HepG2 (cell line): ENCODE results near the gene CISH. TPM values are rescaled to one million over a fixed set of nuclear protein-coding genes. Genes with fewer than 3 reads are reported as not detected.

Experiments
- AFF4 ChIP-seq: sonication (generic); formaldehyde crosslinking; IDR thresholded peaks from 2 replicates; pipeline ENCODE4 v1.4.0; 2020; ENCODE audit warnings: missing genetic modification reagents
- CCDC6 ChIP-seq: sonication (generic); formaldehyde crosslinking; IDR thresholded peaks from 2 replicates; pipeline ENCODE4 v1.8.1; 2022; ENCODE audit warnings: mild to moderate bottlenecking, missing genetic modification reagents, moderate library complexity
- CEBPB ChIP-seq: IDR thresholded peaks from 2 replicates; pipeline ENCODE4 v1.6.1; 2011; ENCODE audit warnings: low read depth, low read length, improper control_type of control experiment, borderline replicate concordance
- FOXA3 ChIP-seq: IDR thresholded peaks from 2 replicates; pipeline ENCODE4 v1.6.1; 2016; ENCODE audit warnings: missing genetic modification reagents, missing compliant biosample characterization
- SALL2 ChIP-seq: sonication (generic); formaldehyde crosslinking; IDR thresholded peaks from 2 replicates; pipeline ENCODE4 v1.8.1; 2023; ENCODE audit warnings: mild to moderate bottlenecking, missing genetic modification reagents, inconsistent platforms
- SMARCC2 ChIP-seq: fragments of 450-650 bp; IDR thresholded peaks from 2 replicates; pipeline ENCODE4 v1.6.1; 2017; ENCODE audit warnings: antibody characterized with exemption, mild to moderate bottlenecking
- SNAPC4 ChIP-seq: sonication (generic); formaldehyde crosslinking; IDR thresholded peaks from 2 replicates; pipeline ENCODE4 v1.4.0; 2020; ENCODE audit warnings: mild to moderate bottlenecking, missing genetic modification reagents
- SP4 ChIP-seq: sonication (generic); formaldehyde crosslinking; IDR thresholded peaks from 2 replicates; pipeline ENCODE4 v1.8.1; 2023; ENCODE audit warnings: mild to moderate bottlenecking, missing genetic modification reagents
- SP5 ChIP-seq: IDR thresholded peaks from 2 replicates; pipeline ENCODE4 v1.6.1; 2016; ENCODE audit warnings: low read depth, borderline replicate concordance
- SRSF1 ChIP-seq: fragments of 200-400 bp; formaldehyde crosslinking; optimal IDR thresholded peaks from 2 replicates; pipeline ENCODE3; 2017; ENCODE audit warnings: mild to moderate bottlenecking, low read depth, low read length, moderate library complexity
- SRY ChIP-seq: sonication (generic); formaldehyde crosslinking; IDR thresholded peaks from 2 replicates; pipeline ENCODE4 v1.8.0; 2022; ENCODE audit warnings: mild to moderate bottlenecking, missing genetic modification reagents
- WIZ ChIP-seq: sonication (generic); formaldehyde crosslinking; IDR thresholded peaks from 2 replicates; pipeline ENCODE4 v1.5.1; 2020; ENCODE audit warnings: mild to moderate bottlenecking, missing genetic modification reagents
- ZFX ChIP-seq: sonication (generic); formaldehyde crosslinking; IDR thresholded peaks from 2 replicates; pipeline ENCODE4 v1.4.0; 2020; ENCODE audit warnings: mild to moderate bottlenecking, low read depth, missing genetic modification reagents, moderate library complexity
- ZNF143 ChIP-seq: sonication (generic); formaldehyde crosslinking; IDR thresholded peaks from 2 replicates; pipeline ENCODE4 v1.4.0; 2020; ENCODE audit warnings: missing genetic modification reagents
- ZNF687 ChIP-seq: sonication (generic); formaldehyde crosslinking; IDR thresholded peaks from 2 replicates; pipeline ENCODE4 v1.5.1; 2020; ENCODE audit warnings: mild to moderate bottlenecking, missing genetic modification reagents, moderate library complexity
- polyA plus RNA-seq, 8 experiments: library from polyadenylated mRNA; depleted of rRNA in 3 of 8; stranded (reverse) in 7 of 8; unstranded in 1 of 8; fragments of >200 nt; fragmentation: Illumina TruSeq in 4 of 8; extraction: Trizol in 4 of 8; gene quantifications; 2 replicates each; pipeline versions ENCODE4 v1.2.1 to v1.2.3, GENCODE V29; 2011 to 2016; ENCODE audit warnings: low read depth in 4 of 8, missing spikeins in 1 of 8, mixed read lengths in 1 of 8; ENCODE audit not compliant: insufficient read depth in 1 of 8
- total RNA-seq, 5 experiments: library from RNA; depleted of rRNA; stranded (reverse); fragments of >200 nt; fragmentation: Illumina TruSeq; extraction: Trizol; gene quantifications; 2 replicates each; pipeline ENCODE4 v1.2.3, GENCODE V29; 2016; ENCODE audit warnings: low read depth in 1 of 5

CISH gene
- total and polyA plus RNA-seq, 2 of the 13 experiments (the other 11 are each of a cell fraction or from before 2014, with no cell fraction given), result 0.91 to 1.5 TPM

GRCh38 chr3:50568947-50569749 is 42.4 kb downstream of the CISH start, which contains the start of gene HEMK1 (continued):
- no peak for TF ChIP-seq AFF4 (CRISPR knock-in tag)
- TF ChIP-seq SRSF1, result no peak
- TF ChIP-seq SP5 (CRISPR knock-in tag), result peak; percentile 62; the same call in 1 of the 2 replicates
- no peak for TF ChIP-seq SMARCC2
- peak; percentile 81 for TF ChIP-seq SP4 (CRISPR knock-in tag)
- no peak; the same call in none of the 2 replicates for TF ChIP-seq SRY (CRISPR knock-in tag)
- peak; percentile 63; the same call in 1 of the 2 replicates for TF ChIP-seq SALL2 (CRISPR knock-in tag)
- TF ChIP-seq FOXA3, result peak; percentile 60
- peak; percentile 48 for TF ChIP-seq ZNF143
- TF ChIP-seq SNAPC4 (CRISPR knock-in tag), result peak; percentile 92; the same call in 1 of the 2 replicates
- TF ChIP-seq ZFX (CRISPR knock-in tag), result peak; percentile 94
- no peak; the same call in 1 of the 2 replicates for TF ChIP-seq WIZ
- TF ChIP-seq CEBPB, result no peak
- TF ChIP-seq ZNF687 (CRISPR knock-in tag), result peak; percentile 83
- peak; percentile 81; the same call in 1 of the 2 replicates for TF ChIP-seq CCDC6
